BLaER1 (cell line): Measurements from ENCODE around the gene OR2C3.
"Not testable (repeated sequence)": the region's sequence is repeated elsewhere in the genome, so short reads cannot be mapped to it uniquely, and the experiment has no call there.

Experiments
- H3K27ac ChIP-seq: shearing (Covaris generic); formaldehyde crosslinking; 2 replicates; pipeline ENCODE4 v1.8.1; 2022
- H3K27me3 ChIP-seq: shearing (Covaris generic); formaldehyde crosslinking; 2 replicates; pipeline ENCODE4 v1.8.1; 2022
- H3K36me3 ChIP-seq: shearing (Covaris generic); formaldehyde crosslinking; 2 replicates; pipeline ENCODE4 v1.8.1; 2022
- H3K4me1 ChIP-seq: shearing (Covaris generic); formaldehyde crosslinking; 2 replicates; pipeline ENCODE4 v1.8.1; 2022
- H3K4me2 ChIP-seq: shearing (Covaris generic); formaldehyde crosslinking; 2 replicates; pipeline ENCODE4 v1.8.1; 2022
- H3K4me3 ChIP-seq: shearing (Covaris generic); formaldehyde crosslinking; 2 replicates; pipeline ENCODE4 v1.8.1; 2022
- H3K9ac ChIP-seq: shearing (Covaris generic); formaldehyde crosslinking; 2 replicates; pipeline ENCODE4 v1.8.1; 2022
- H3K9me3 ChIP-seq: shearing (Covaris generic); formaldehyde crosslinking; 2 replicates; pipeline ENCODE4 v1.8.1; 2022
- H4K20me1 ChIP-seq: shearing (Covaris generic); formaldehyde crosslinking; 2 replicates; pipeline ENCODE4 v1.8.1; 2022
- Cebpa-rat ChIP-seq: shearing (Covaris generic); IDR thresholded peaks from 2 replicates; pipeline ENCODE4 v1.8.1; 2022

The OR2C3 gene

DNA sequence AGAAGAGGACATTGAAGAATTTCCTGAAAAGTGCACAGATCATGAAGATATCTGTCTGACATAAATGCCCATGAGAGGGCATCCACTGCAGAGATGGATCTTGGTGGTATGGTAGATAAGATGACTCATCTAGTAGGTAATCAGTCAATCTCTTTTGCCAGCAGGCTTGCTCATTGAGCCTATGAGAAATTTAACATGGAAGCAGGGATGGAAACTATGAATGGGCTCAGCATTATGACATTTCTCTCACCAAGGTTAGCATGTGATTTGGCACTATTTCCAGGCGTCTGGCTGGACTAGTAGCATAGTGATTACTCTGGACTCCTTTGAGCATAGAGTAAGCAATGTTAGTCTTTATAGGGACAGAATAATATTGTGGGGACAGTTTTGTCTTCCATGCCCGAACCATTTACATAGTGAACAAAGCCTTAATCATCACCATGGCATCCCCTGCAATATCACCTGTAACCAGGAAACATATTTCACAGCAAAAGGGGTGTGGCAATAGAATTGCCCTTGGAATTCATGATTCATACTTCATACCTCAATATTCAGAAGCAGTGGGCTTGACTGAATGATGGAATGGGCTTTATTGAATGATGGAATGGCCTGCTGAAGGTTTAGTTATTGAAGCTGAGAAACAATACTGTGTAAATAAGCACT is 7.3 kb downstream of the OR2C3 start:
- H4K20me1 ChIP-seq: no peaks in the 10 kb centered on the region
- no peaks in the 10 kb centered on the region for H3K27me3 ChIP-seq
- no peaks in the 10 kb centered on the region for H3K36me3 ChIP-seq
- no peaks in the 10 kb centered on the region for H3K4me1 ChIP-seq
- H3K27ac ChIP-seq: no peak overlapping the region
- no peak overlapping the region for H3K4me3 ChIP-seq
- no peak overlapping the region for H3K9ac ChIP-seq
- peaks cover 16% of the 10 kb centered on the region for H3K9me3 ChIP-seq
- H3K4me2 ChIP-seq: no peak overlapping the region
- no peak for TF ChIP-seq Cebpa-rat

DNA sequence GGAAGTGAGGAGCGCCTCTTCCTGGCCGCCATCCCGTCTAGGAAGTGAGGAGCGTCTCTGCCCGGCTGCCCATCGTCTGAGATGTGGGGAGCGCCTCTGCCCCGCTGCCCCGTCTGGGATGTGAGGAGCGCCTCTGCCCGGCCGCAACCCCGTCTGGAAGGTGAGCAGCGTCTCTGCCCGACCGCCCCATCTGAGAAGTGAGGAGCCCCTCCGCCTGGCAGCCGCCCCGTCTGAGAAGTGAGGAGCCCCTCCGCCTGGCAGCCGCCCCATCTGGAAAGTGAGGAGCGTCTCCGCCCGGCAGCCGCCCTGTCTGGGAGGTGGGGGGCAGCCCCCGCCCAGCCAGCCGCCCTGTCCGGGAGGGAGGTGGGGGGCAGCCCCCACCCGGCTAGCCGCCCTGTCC is 14.4 kb downstream of the OR2C3 start:
- not testable (repeated sequence) for H4K20me1 ChIP-seq, H3K27ac ChIP-seq, H3K27me3 ChIP-seq, H3K4me3 ChIP-seq, H3K4me2 ChIP-seq, H3K9ac ChIP-seq, H3K4me1 ChIP-seq, H3K36me3 ChIP-seq
- peaks cover 20% of the 10 kb centered on the region for H3K9me3 ChIP-seq

DNA sequence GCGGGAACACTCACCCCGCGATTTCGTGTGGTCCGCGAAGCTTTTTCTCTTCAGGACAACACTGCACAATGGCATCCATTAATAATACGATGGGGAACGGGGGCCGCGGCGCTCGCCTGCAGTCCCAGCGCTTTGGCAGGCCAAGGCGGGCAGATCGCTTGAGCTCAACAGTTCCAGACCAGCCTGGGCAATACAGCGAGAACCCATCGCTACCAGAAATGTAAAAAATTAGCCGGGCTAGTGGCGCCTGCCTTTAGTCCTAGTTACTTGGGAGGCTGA is 17.7 kb downstream of the OR2C3 start:
- Histone ChIP-seq H3K4me3 (no peak overlapping the region), H3K9ac (no peak overlapping the region), H3K4me2 (no peak overlapping the region), H3K4me1 (no peaks in the 10 kb centered on the region), H3K36me3 (no peaks in the 10 kb centered on the region), H3K9me3 (peaks cover 20% of the 10 kb centered on the region), H3K27me3 (no peaks in the 10 kb centered on the region), H4K20me1 (no peaks in the 10 kb centered on the region), H3K27ac (no peak overlapping the region)
- TF ChIP-seq Cebpa-rat: no peak

DNA sequence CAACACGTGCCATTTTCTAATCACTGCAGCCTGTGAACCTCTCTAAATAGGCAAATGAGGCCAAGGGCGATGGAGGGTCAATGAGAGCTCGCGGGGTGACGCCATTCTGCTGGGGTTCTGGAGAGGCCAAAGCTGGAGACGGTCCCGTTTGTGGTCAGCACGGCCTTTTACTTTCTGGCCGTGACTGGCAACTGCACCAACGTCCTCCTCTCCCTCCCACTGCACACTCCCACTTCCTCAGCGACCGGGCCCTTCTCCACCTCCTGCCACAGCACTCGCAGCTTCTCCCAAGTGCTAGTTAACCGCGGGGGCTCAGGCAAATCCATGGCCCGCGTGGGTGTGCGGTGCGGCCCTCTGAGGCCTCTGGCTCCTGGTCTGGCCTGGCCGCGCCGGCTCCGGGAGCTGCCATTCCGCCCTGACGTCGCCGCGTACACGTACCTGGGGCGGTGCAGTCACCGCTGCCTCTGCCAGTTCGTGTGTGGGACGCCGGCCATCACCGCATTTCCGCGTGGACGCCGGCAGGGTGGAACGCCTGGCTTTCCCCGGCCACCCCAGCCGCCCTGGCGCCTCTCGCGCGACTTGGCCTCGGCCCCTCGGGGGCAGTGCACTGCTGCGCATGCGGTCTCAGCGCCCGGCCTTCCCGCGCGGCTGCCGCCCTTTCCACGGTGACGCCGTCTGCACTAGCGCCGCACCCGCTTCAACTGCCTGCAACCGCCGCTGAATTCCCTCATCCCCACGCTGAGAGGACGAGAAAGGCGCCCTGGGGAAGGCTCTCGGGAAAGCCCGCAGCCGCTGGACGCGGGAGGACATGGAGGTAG is 18.2 kb downstream of the OR2C3 start:
- Histone ChIP-seq H3K36me3 (no peaks in the 10 kb centered on the region), H3K9me3 (peaks cover 20% of the 10 kb centered on the region), H3K9ac (no peak overlapping the region), H4K20me1 (no peaks in the 10 kb centered on the region), H3K27ac (no peak overlapping the region), H3K27me3 (no peaks in the 10 kb centered on the region), H3K4me2 (no peak overlapping the region), H3K4me3 (no peak overlapping the region), H3K4me1 (no peaks in the 10 kb centered on the region)
- no peak for TF ChIP-seq Cebpa-rat

DNA sequence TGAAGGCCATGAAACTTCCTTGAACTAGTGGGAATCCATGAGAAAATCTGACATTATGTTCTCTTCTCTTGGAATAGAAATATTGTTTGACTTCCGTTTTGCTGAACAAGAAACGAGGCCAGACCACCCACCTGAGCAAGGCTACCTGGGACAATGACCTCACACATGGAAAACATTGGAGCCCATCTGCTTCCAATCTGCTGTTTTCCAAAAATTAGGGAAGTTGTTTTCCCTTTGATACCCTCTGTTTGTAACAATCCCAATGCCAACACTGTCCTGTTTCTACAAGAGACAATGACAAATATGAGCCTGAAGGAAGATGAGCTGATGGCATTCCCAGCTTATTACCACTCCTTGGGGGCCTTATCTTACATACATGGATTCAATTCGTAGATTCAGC is 29.4 kb downstream of the OR2C3 start:
- no peak overlapping the region for H3K9ac ChIP-seq
- no peak overlapping the region for H3K27ac ChIP-seq
- no peaks in the 10 kb centered on the region for H3K4me1 ChIP-seq
- no peak for TF ChIP-seq Cebpa-rat
- no peaks in the 10 kb centered on the region for H4K20me1 ChIP-seq
- H3K4me2 ChIP-seq: no peak overlapping the region
- H3K36me3 ChIP-seq: no peaks in the 10 kb centered on the region
- no peaks in the 10 kb centered on the region for H3K27me3 ChIP-seq
- H3K9me3 ChIP-seq: no peaks in the 10 kb centered on the region
- no peak overlapping the region for H3K4me3 ChIP-seq

DNA sequence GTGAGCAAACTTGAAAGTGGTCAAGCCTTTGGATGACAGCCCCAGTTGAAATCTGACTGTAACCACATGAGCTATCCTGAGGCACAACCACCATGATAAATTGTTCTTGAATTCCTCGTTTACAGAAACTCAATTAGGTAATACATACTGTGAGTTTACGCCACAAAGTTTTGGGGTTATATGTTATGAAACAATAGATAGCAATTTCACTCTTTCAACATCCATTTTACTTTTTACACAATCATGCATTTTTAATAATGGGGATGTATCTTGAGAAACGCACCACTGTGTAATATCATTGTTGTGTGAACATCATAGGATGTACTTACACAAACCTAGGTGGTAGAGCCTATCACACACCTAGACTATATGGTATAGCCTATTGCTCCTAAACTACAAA is 35.4 kb downstream of the OR2C3 start:
- no peak overlapping the region for H3K27ac ChIP-seq
- no peaks in the 10 kb centered on the region for H3K27me3 ChIP-seq
- H4K20me1 ChIP-seq: no peaks in the 10 kb centered on the region
- H3K4me2 ChIP-seq: no peak overlapping the region
- H3K4me3 ChIP-seq: no peak overlapping the region
- no peak for TF ChIP-seq Cebpa-rat
- H3K9ac ChIP-seq: no peak overlapping the region
- H3K4me1 ChIP-seq: no peaks in the 10 kb centered on the region
- no peaks in the 10 kb centered on the region for H3K9me3 ChIP-seq
- H3K36me3 ChIP-seq: no peaks in the 10 kb centered on the region

DNA sequence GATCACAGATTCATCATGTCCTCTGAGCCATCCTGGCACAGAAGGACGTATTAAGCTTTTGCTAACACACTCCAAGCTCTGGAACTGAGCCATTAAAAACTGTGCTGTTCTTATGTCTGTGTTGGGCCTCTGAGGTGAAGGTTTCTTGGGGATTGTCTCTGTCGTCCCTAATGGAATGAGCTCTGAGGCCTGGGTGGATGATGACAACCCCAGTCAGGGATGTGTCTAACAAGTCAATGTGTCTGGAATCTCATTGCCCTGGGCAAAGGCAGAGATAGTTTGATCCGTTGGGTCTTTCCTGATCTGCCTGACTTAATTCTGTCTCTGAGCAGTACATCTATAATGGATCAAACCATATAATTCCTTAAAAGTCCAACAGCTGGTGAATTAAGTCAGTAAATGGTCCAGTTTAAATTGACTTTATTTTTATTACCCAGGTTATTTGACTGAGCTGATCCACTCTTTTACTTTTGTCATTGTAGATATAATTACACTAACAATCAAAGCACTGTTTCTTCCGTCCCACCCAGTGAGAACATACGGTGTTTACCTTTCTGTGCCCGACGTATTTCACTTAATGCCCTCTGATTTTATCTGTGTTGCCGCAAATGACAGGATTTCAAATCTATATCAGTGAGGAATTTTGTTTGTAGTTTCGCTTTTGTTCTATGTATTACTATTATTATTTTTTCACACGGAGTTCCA is 39.5 kb downstream of the OR2C3 start:
- H3K27me3 ChIP-seq: no peaks in the 10 kb centered on the region
- no peak overlapping the region for H3K4me3 ChIP-seq
- H3K9ac ChIP-seq: no peak overlapping the region
- H4K20me1 ChIP-seq: no peaks in the 10 kb centered on the region
- no peaks in the 10 kb centered on the region for H3K36me3 ChIP-seq
- no peak overlapping the region for H3K27ac ChIP-seq
- no peak overlapping the region for H3K4me2 ChIP-seq
- no peaks in the 10 kb centered on the region for H3K9me3 ChIP-seq
- H3K4me1 ChIP-seq: no peaks in the 10 kb centered on the region
- no peak for TF ChIP-seq Cebpa-rat

DNA sequence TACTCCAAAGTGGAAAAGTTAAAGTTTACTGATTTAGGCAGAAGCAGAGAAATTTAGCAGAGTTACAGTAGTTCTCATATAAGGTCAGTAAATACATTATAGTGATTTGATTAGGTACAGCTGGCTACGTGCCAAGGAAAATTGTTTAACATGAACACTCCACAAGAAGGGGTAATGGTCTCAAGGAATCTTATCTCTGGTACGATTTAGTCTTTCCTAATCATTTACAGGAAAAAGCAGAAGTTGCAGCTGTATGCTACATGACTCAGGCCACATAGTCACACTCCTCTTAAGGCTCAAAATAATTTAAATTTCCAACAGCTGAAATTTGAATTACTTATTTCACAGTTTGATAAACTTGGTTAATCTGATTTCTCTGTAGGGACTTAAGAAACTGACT is 41.5 kb downstream of the OR2C3 start:
- no peaks in the 10 kb centered on the region for H3K4me1 ChIP-seq
- no peak for TF ChIP-seq Cebpa-rat

DNA sequence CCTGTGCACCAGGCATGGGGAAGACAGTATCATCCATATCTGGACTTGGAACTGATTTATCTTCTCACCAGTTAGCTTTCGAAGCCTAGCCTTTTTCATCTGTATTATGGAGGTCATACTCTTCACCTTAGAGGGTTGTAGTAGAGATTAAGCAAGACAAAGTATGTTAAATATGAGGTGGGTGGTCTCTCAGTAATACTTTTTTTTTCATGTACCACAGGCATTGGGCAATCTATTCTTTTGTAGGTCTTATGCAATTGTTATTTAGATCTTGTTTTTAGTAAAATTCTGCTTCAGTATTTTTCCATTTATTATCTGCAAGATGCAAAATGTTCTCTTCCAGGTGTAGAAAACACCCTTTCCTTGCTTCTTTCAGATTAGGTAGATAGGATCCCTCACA is 43.1 kb downstream of the OR2C3 start:
- H3K36me3 ChIP-seq: no peaks in the 10 kb centered on the region
- H3K4me1 ChIP-seq: no peaks in the 10 kb centered on the region
- no peaks in the 10 kb centered on the region for H3K9me3 ChIP-seq
- no peak overlapping the region for H3K27ac ChIP-seq
- no peak overlapping the region for H3K4me3 ChIP-seq
- H3K9ac ChIP-seq: no peak overlapping the region
- no peak overlapping the region for H3K4me2 ChIP-seq
- H3K27me3 ChIP-seq: no peaks in the 10 kb centered on the region
- no peaks in the 10 kb centered on the region for H4K20me1 ChIP-seq
- TF ChIP-seq Cebpa-rat: no peak

More for the DNA sequence above, 41.5 kb downstream of the OR2C3 start:
- H3K27ac ChIP-seq: no peak overlapping the region
- no peak overlapping the region for H3K9ac ChIP-seq
- no peaks in the 10 kb centered on the region for H4K20me1 ChIP-seq
- no peak overlapping the region for H3K4me2 ChIP-seq
- H3K36me3 ChIP-seq: no peaks in the 10 kb centered on the region
- no peaks in the 10 kb centered on the region for H3K9me3 ChIP-seq
- no peak overlapping the region for H3K4me3 ChIP-seq
- H3K27me3 ChIP-seq: no peaks in the 10 kb centered on the region

DNA sequence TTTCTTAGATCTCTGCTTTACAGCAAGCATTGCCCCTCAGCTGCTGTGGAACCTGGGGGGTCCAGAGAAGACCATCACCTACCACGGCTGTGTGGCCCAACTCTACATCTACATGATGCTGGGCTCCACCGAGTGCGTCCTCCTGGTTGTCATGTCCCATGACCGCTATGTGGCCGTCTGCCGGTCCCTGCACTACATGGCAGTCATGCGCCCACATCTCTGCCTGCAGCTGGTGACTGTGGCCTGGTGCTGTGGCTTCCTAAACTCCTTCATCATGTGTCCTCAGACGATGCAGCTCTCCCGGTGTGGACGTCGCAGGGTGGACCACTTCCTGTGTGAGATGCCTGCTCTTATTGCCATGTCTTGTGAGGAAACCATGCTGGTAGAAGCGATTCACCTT is 44.9 kb downstream of the OR2C3 start:
- Histone ChIP-seq H3K27me3 (no peaks in the 10 kb centered on the region), H3K9me3 (no peaks in the 10 kb centered on the region)
- no peak for TF ChIP-seq Cebpa-rat

More for the DNA sequence above, 44.9 kb downstream of the OR2C3 start:
- Histone ChIP-seq H4K20me1 (no peaks in the 10 kb centered on the region), H3K4me3 (no peak overlapping the region), H3K9ac (no peak overlapping the region), H3K36me3 (no peaks in the 10 kb centered on the region), H3K4me1 (no peaks in the 10 kb centered on the region), H3K4me2 (no peak overlapping the region), H3K27ac (no peak overlapping the region)
